Left renal cortex interstitium (tissue), 4 donors: ENCODE data around the gene ZBTB46. TPM values are rescaled to one million over a fixed set of nuclear protein-coding genes. Genes with fewer than 3 reads are reported as not detected.

Experiments
- DNase-seq, 4 donors: peaks; one replicate each; pipeline ENCODE4 v3.0.0-alpha.2; 2013; ENCODE audit warnings: low read depth in 4 of 4, low spot score in 2 of 4, missing footprints in 1 of 4
- polyA plus RNA-seq, 4 donors: library from polyadenylated mRNA; unstranded; fragments of 120-200 nt; gene quantifications; one replicate each; pipeline ENCODE4 v1.2.1, GENCODE V29; 2013; ENCODE audit not compliant: insufficient read length in 4 of 4

ZBTB46 gene
- polyA plus RNA-seq, 4 donors: 13.9 to 25.7 (median 20.6) TPM

DNA sequence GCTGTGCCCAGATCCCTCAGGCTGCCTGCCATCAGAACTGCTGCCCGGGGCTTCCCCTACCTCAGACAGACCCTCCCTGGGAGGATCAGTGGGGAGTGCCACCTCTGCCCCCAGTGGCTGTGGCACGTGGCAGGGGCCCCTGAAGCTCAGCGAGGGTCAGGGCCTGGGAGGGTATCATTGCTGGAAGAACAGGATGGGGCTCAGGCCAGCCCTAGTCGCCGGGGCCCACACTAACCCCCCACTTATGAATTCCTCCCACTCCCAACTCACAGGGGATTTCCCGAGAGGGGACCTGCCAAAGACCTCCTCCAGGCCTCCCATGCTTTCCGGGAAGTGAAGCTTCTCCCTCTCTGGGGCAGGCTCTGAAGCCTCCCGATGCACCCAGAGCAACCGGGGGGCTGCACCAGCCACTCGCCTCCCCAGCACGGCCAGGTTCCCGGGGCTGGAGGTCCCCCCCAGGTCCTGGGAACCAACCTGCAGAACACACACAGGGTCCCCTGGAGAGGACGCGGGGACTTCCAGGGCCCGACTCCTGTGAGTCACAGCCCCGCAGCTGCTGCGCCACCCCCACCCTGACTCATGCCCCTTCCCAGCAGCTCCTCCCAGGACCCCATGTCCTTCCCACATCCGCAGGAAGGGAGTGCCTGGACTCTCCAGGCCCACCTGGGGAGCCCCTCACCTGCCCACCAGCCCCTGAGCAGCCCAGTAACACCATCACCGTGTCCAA lies 132.2 kb downstream of the ZBTB46 start:
- no peak for DNase-seq

DNA sequence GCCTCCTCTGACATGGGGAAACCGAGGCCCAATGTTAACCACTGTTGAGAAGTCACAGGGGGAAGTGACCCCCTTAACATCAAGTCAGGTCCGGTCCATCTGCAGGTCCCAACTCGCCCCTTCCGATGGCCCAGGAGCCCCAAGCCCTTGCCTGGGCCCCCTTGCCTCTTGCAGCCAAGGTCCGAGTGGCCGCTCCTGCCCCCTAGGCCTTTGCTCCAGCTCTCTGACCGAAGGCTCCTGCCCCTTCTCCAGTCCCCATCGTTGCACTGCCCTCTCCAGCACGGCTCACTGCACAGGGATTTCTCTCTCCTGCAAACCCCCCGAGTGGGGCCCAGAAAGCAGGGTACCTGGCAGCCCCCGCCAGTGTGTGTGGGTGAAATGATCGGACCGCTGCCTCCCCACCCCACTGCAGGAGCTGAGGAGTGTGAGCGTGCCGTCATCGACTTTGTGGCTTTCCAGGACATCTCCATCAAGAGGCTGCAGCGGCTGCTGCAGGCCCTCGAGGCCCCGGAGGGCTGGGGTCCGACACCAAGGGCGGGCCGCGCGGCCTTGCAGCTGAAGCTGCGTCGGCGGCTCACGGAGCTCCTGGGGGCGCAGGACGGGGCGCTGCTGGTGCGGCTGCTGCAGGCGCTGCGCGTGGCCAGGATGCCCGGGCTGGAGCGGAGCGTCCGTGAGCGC lies 133.1 kb downstream of the ZBTB46 start:
- no peak for DNase-seq

DNA sequence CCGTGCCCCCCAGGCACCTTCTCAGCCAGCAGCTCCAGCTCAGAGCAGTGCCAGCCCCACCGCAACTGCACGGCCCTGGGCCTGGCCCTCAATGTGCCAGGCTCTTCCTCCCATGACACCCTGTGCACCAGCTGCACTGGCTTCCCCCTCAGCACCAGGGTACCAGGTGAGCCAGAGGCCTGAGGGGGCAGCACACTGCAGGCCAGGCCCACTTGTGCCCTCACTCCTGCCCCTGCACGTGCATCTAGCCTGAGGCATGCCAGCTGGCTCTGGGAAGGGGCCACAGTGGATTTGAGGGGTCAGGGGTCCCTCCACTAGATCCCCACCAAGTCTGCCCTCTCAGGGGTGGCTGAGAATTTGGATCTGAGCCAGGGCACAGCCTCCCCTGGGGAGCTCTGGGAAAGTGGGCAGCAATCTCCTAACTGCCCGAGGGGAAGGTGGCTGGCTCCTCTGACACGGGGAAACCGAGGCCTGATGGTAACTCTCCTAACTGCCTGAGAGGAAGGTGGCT lies 133.7 kb downstream of the ZBTB46 start:
- DNase-seq: no peak

GRCh38 chr20:63696628-63697356 lies 134.3 kb downstream of the ZBTB46 start, which contains the start of gene TNFRSF6B:
TSS of gene TNFRSF6B (plus strand) at chr20:63696652. CDS start at chr20:63696768, 116 bp downstream.
- no peak for DNase-seq

- DNase-seq: peak in 1 of 4 donors; percentile 28
Observed at GRCh38 chr20:63696306-63696627, 134.8 kb downstream of the ZBTB46 start.

DNA sequence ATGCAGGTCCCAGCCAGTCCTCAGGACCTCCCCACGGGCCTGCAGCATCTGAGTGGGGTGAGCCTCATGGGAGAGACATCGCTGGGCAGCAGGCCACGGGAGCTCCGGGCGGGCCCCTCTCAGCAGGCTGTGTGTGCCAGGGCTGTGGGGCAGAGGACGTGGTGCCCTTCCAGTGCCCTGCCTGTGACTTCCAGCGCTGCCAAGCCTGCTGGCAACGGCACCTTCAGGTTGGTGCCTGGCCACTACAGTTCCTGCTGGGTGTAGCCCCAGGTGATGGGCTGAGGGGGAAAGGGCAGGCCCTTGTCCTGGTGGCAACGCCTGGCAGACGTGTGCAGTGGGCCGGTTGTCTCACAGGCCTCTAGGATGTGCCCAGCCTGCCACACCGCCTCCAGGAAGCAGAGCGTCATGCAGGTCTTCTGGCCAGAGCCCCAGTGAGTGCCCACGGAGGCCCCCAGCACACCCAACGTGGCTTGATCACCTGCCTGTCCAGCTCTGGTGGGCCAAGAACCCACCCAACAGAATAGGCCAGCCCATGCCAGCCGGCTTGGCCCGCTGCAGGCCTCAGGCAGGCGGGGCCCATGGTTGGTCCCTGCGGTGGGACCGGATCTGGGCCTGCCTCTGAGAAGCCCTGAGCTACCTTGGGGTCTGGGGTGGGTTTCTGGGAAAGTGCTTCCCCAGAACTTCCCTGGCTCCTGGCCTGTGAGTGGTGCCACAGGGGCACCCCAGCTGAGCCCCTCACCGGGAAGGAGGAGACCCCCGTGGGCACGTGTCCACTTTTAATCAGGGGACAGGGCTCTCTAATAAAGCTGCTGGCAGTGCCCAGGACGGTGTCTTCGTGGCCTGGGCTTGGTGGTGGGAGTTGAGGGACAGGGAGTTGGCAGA lies 135.4 kb downstream of the ZBTB46 start:
- no peak for DNase-seq

- no peak for DNase-seq
Observed at GRCh38 chr20:63694584-63695423, 136.3 kb downstream of the ZBTB46 start.

DNA sequence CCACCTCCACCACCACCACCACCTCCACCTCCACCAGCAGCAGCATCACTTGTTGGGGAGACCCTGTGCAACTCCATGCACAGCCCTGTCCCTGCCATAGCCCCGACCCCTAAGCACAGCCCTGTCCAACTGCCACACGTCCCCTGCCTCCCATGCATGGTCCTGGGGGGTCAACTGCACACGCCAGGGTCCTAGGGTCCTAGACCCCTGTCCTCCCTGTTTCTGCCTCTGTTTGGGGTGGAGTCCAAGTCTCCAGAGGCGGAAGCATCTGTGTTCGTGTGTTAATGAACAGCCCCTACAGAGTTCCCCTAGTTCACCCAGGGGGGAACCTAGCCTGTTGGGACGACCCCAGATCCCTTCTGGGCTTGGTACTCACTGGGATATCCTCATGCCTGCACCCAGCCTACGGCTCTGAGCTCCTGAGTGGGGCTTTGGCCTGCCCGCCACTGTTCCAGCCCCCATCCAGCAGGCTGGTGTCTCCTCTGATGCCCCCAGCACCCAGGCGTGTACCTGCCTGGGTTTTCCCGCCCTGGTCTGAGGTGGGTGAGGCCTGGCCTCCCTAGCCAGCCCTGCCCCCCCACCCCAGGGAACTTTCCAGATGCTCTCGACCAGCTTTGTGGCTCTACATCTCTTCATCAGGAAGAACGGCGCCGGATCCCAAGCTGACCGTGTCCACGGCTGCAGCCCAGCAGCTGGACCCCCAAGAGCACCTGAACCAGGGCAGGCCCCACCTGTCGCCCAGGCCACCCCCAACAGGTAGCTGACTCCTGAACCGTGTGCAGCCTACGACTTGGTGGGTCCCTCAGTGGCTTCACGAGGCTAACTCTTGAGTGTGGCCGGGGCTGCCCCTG lies 137.1 kb downstream of the ZBTB46 start:
- no peak for DNase-seq

Other genes with a start within 250 kb of the ZBTB46 start
- 10 to 100 TPM in 3 of 4 donors, 1 to 10 TPM in 1; 8.2 to 14.0 (median 12.5) TPM for gene GMEB2, start 204.2 kb downstream of the ZBTB46 start, polyA plus RNA-seq
- gene STMN3, start 177.8 kb downstream of the ZBTB46 start, polyA plus RNA-seq: 10 to 100 TPM; 25.4 to 44.1 (median 33.6) TPM
- gene RTEL1, start 173.0 kb downstream of the ZBTB46 start, polyA plus RNA-seq: 10 to 100 TPM; 14.0 to 26.9 (median 19.3) TPM
- gene TNFRSF6B, start 134.6 kb downstream of the ZBTB46 start, polyA plus RNA-seq: 1 to 10 TPM; 1.6 to 3.8 (median 2.9) TPM
- gene ARFRP1, start 123.3 kb downstream of the ZBTB46 start, polyA plus RNA-seq: 10 to 100 TPM; 33.5 to 40.8 (median 36.9) TPM
- gene ZGPAT, start 123.2 kb downstream of the ZBTB46 start, polyA plus RNA-seq: 10 to 100 TPM; 15.1 to 27.6 (median 23.7) TPM
- gene LIME1, start 94.6 kb downstream of the ZBTB46 start, polyA plus RNA-seq: 10 to 100 TPM in 3 of 4 donors, 1 to 10 TPM in 1; 3.4 to 17.9 (median 12.8) TPM
- 100 to 1,000 TPM in 3 of 4 donors, 10 to 100 TPM in 1; 74.0 to 144 (median 117) TPM for gene SLC2A4RG, start 91.5 kb downstream of the ZBTB46 start, polyA plus RNA-seq
- not detected for gene ABHD16B, start 30.2 kb upstream of the ZBTB46 start, polyA plus RNA-seq
- gene TPD52L2, start 34.0 kb upstream of the ZBTB46 start, polyA plus RNA-seq: 10 to 100 TPM; 82.9 to 96.6 (median 95.2) TPM
- 10 to 100 TPM; 26.5 to 38.5 (median 32.2) TPM for gene DNAJC5, start 63.9 kb upstream of the ZBTB46 start, polyA plus RNA-seq
- gene UCKL1, start 125.2 kb upstream of the ZBTB46 start, polyA plus RNA-seq: 10 to 100 TPM; 36.6 to 76.7 (median 57.0) TPM
- gene ZNF512B, start 138.7 kb upstream of the ZBTB46 start, polyA plus RNA-seq: 10 to 100 TPM; 21.4 to 36.0 (median 29.4) TPM
- gene SAMD10, start 148.4 kb upstream of the ZBTB46 start, polyA plus RNA-seq: 10 to 100 TPM in 2 of 4 donors, 1 to 10 TPM in 2; 6.8 to 14.2 (median 9.6) TPM
- gene PRPF6, start 149.9 kb upstream of the ZBTB46 start, polyA plus RNA-seq: 10 to 100 TPM; 86.0 to 95.4 (median 92.7) TPM
- 1 to 10 TPM in 3 of 4 donors, under 1 TPM in 1; 0.35 to 1.8 (median 1.4) TPM for gene C20orf204, start 204.9 kb upstream of the ZBTB46 start, polyA plus RNA-seq
- 10 to 100 TPM in 3 of 4 donors, 1 to 10 TPM in 1; 7.1 to 17.0 (median 12.6) TPM for gene SOX18, start 218.4 kb upstream of the ZBTB46 start, polyA plus RNA-seq
- gene TCEA2, start 231.9 kb upstream of the ZBTB46 start, polyA plus RNA-seq: 10 to 100 TPM; 69.8 to 99.8 (median 96.4) TPM
- 1 to 10 TPM; 5.7 to 8.3 (median 7.1) TPM for gene RGS19, start 248.3 kb upstream of the ZBTB46 start, polyA plus RNA-seq
- gene OPRL1, start 248.8 kb upstream of the ZBTB46 start, polyA plus RNA-seq: 1 to 10 TPM in 3 of 4 donors, under 1 TPM in 1; 0.85 to 1.4 (median 1.2) TPM